Gastrocnemius medialis (tissue), 4 donors: ENCODE data around the gene MESP1.

ENCODE experiments used
- CTCF ChIP-seq, 5 experiments: fragments of 450-650 bp in 3 of 5; fragments of 200-600 bp in 2 of 5; sonication (generic) in 2 of 5; IDR thresholded peaks in 4 of 5; conservative IDR thresholded peaks in 1 of 5; 1 replicate in 4 of 5; 2 replicates in 1 of 5; pipeline ENCODE4 v1.5.1; 2016 to 2019; ENCODE audit warnings: antibody characterized with exemption in 5 of 5, mild to moderate bottlenecking in 3 of 5, moderate library complexity in 3 of 5
- POLR2A ChIP-seq, 2 donors: fragments of 450-650 bp; IDR thresholded peaks; one replicate each; pipeline ENCODE4 v1.6.1; 2017; ENCODE audit warnings: antibody characterized with exemption in 2 of 2, mild to moderate bottlenecking in 2 of 2, moderate library complexity in 2 of 2

DNA sequence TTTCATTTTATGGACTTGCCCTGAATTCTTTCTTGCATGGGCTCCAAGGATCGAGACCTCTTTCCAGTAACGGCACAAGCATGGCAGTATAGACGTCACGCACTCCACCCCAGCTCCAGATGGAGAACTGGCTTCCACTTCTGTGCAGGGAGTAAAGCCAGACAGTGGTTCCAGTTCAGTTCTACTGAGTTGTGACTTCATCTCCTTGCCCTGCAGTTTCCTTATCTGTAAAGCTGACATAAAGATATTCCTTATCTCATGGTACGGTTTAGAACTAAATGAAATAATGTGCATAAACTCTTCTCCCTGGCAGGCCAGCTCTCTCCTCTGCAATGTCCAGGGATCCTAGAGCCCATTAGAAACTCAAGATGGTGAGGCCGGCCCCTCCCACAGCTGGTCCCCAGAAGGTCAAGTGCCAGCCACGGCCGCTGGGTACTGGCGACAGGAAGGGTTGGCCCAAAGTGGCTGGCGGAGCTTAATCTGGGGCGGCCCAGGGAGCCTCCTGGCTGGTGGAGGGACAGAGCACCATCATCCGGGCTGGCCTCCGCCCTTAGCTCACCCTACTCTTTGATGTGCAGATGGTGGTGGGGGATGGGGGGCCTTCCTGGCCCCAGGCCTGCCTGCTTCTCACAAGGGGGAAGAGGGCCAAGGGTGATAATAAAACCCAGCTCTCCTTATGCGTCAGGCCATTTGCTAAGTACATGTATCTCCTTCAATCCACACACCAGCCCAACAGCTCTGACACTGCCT lies 32.2 kb upstream of the MESP1 start:
- TF ChIP-seq CTCF (IDR thresholded peaks at IDR 0.05 in 4 of 5, conservative IDR thresholded peaks at IDR 0.05 in 1 of 5) (no peak), POLR2A (IDR thresholded peaks at IDR 0.05) (no peak)
